Activated CD8-positive, alpha-beta memory T cell treated with anti-CD3 and anti-CD28 coated beads for 48 hours (primary cell): ENCODE data around the gene P4HB.

Source experiments
- DNase-seq, 3 experiments: peaks; one replicate each; pipeline ENCODE4 v3.0.0-alpha.2; 2020; ENCODE audit warnings: low read depth in 2 of 3, low spot score in 2 of 3

The P4HB gene

DNA sequence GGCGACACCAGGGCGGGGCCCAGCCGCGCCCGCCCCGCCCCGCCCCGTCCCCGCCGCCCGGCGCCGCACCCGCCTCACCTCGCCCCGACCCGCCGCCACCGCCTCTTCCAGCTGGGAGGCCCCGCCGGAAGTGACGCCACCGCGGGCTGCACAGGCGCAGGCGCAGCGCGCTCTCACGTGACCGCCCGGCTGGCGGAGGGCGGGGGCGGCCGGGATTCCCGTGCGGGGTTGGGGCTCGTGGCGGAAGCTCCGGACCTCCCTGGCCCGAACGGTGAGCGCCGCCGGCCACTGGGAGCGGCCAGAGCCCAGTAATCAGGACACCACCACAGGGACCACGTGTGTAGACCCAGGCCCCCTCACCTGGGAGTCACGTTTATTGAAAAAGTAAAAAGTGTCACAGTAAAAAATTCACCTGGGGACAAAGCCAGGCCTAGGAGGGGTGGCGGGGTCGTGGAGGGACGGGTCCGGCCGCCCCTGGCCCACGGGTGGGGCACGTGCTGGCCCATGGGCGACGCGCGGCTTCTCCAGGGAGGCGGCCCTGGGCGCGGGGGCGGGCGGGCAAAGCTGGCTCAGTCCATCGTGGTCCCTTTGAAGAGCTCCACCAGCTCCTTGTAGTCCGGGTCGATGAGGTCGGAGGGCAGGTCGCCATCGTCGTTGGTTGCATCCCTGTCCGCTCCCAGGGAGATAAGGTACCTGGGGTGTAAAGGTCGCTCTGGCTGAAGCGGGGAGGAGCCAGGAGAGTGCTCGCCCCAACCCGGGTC lies 27.0 kb downstream of the P4HB start, which contains the start of gene MCRIP1:
MCRIP1 (minus strand) TSS at position 132 of the 761 bp plus-strand sequence. CDS start 8,785 bp downstream, outside the sequence.
- peak; percentile 90 to 96 (median 92) for DNase-seq

GRCh38 chr17:81832608-81833159 lies 27.7 kb downstream of the P4HB start:
- peak; percentile 29 to 56 (median 36) for DNase-seq

- peak; percentile 24 to 31 (median 27) for DNase-seq
These were observed 28.3 kb downstream of the P4HB start for GRCh38 chr17:81831957-81832607.

DNA sequence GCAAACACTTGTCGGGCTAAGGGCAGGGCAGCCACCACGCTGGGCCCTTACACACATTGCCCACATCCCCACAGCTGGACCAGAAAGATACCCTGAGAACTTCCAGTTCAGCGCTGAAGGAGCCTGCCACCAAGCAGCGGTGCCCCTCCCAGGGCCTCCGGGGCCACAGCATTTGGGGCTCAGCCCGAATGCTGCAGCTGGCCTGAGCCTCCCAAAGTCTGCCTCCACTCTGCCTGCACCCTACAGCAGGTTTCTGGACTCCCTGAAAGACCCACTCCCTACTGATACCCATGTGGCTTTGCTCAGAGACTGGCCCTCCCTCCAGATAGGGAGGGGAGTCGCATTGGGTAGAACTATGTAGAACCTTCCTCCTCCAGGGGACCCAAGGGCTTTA lies 28.8 kb downstream of the P4HB start:
- peak in 1 of 3 experiments; percentile 20 for DNase-seq

GRCh38 chr17:81829858-81830257 lies 30.5 kb downstream of the P4HB start:
- DNase-seq = no peak

DNA sequence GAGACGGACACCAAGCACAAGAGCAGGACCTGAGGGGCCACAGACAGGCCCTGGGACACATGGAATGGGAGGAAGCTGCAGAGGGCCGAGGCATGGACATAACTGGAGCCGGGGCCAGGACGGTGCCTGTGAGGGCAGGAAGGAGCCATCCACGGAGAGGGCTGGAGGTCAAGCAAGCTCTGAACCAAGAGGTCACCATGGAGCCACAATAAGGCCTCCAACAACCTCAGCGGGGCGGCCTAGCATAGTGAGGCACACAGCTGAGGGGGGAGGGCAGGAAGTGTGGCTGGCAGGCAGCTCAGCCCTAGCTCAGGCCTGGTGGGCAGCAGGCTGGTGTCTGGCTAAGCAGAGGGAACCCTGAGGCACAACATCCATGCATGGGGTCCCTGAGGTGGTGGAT lies 31.7 kb downstream of the P4HB start:
- DNase-seq = no peak

- DNase-seq = no peak
These were observed 34.4 kb downstream of the P4HB start for GRCh38 chr17:81825841-81826466.

GRCh38 chr17:81824595-81824994 lies 35.7 kb downstream of the P4HB start:
- DNase-seq = no peak

DNA sequence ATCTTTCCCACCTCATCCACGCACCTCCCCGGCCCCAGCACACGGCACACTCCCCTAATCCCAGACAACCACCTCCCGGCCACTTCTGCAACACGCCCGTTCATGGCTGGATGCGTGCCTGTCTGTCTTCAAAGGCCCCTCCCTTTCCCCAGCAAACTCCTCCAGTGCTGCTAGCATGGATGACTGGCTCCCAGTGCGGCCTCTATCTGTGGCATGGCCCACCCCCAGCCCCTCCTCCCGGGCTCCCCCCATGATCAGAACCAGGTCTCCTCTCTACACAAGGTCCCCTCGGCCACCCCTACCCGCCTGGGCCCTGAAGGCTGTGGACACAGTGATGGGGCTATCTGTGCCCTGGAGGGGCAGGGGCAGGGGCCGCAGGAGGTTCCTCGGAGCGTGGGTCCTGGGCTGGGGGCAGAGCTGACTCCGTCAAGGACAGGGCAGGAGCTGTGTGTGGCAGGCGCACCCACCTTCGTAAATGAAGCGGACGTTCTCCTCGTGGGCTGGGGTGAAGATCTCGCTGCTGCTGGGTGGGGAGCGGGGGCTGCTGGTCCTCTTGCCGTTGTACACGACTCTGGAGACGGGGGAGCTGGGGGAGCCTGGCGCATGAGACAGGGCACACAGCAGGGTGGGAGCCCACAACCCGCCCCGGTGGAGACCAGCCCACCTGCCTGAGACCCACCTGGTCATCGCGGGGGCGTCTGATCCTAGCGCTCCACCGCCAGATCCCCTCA lies 36.4 kb downstream of the P4HB start:
- no peak for DNase-seq

DNA sequence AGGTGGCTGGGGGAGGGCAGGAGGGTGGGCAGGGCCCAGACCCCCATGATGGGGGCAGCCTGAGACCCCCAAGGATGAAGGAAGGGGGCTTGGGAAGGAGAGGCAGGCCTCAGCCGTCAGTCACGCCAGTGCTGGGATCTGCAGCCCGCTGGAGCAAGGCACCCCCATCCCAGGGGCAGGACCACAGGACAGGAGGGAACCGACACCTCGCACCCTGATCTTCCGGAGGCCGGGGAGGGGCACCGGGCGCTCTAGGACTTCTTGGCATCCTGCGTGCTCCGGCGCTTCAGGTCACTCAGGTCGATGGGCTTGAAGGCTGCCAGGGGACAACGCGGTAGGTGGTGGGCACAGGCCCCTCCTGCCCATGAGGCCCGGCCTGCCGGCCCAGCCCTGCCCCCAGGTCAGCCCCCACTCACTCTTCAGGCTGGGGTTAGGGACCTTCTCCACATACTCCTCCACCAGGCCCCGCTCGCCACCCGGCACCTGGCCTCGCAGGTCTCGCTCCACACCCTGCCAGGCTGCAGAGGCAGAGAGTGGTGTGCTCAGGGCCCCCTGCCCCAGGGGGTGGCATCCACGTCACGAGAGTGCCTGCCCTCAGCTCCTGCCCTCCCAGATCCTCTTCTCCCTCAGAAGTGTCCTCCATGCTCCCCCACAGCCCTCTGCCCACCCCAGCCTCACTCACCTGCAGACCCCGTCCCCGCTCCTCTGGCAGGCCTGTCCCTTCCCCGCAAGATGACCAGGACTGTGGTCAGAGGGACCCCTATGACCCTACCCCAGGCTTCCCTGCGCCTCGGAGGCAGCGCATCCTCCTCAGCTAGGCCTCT lies 37.1 kb downstream of the P4HB start:
- no peak for DNase-seq

DNA sequence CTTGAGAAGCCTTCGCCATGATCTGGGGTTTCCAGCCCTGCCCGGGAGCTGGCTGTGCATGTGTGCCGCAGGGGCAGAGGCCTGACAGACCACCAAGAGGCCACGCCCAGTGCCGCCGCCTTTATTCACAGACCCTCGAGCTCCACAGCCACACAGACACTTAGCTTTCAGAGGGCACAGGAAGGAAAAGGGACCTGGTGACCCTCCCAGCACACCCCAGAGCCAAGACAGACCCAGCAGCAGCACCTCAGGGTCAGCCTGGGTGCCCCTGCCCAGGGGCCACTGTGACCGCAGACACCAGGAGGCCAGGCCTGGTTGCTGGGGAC lies 38.1 kb downstream of the P4HB start:
- DNase-seq = no peak

GRCh38 chr17:81821603-81822311 lies 38.6 kb downstream of the P4HB start:
- DNase-seq = no peak

- no peak for DNase-seq
These were observed 39.2 kb downstream of the P4HB start for GRCh38 chr17:81821147-81821546.

DNA sequence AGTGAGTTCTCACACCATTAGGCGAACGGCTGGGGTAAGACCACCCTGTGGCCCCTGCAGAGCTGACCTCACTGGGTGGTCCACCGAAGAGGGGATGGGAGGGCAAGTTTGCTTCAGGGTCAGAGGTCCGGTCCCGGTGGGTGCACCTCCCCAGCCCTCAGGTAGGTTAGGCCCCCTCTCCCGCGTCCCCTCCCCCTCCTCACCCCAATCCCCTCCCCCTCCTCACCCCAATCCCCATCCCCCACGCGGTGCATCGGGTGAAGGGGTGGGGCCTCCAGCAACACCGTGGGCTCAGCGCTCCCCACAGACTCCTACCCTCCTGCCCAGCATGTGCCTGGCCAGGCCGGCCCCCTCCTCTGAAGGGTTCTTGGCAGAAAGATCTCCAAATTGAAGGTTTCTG lies 40.6 kb downstream of the P4HB start:
- DNase-seq = no peak

GRCh38 chr17:81817758-81818147 lies 42.6 kb downstream of the P4HB start:
- no peak for DNase-seq

DNA sequence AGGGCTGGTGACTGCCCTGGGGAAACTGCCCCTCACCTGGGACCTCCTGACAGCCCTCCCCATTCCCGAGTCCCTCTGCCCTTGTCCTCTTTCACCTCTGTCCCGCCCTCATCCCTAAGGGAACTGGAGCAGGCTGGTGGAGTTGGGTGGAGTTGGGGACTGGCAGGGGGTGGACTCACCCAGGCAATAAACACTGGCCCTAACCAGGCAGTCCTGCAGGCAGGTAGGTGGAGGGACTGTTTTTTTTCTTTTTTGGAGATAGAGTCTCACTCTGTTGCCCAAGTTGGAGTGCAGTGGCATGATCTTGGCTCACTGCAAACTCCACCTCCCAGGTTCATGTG lies 44.7 kb downstream of the P4HB start:
- DNase-seq = no peak

GRCh38 chr17:81814748-81815645 lies 45.3 kb downstream of the P4HB start:
- no peak for DNase-seq

- no peak for DNase-seq
These were observed 46.3 kb downstream of the P4HB start for GRCh38 chr17:81813861-81814683.
